Testis (tissue), 2 donors: ENCODE measurements around the gene TREH.
"Not testable (repeated sequence)": the region's sequence is repeated elsewhere in the genome, so short reads cannot be mapped to it uniquely, and the experiment has no call there.

Experiments used
- CTCF ChIP-seq, 3 experiments: fragments of 450-650 bp in 2 of 3; fragments of 200-600 bp in 1 of 3; sonication (generic) in 1 of 3; IDR thresholded peaks; one replicate each; pipeline ENCODE4 v1.5.1; 2016 to 2019; ENCODE audit warnings: antibody characterized with exemption in 3 of 3, mild to moderate bottlenecking in 2 of 3, moderate library complexity in 1 of 3
- POLR2A ChIP-seq: fragments of 450-650 bp; IDR thresholded peaks from one replicate; pipeline ENCODE4 v1.6.1; 2017; ENCODE audit warnings: antibody characterized with exemption, mild to moderate bottlenecking, moderate library complexity

- TF ChIP-seq CTCF (IDR thresholded peaks at IDR 0.05); POLR2A: not testable (repeated sequence)
These were observed 35.0 kb upstream of the TREH start for GRCh38 chr11:118714416-118714815.
